Measurements from ENCODE around the gene SPATA17. TPM values are rescaled to one million over a fixed set of nuclear protein-coding genes. Genes with fewer than 3 reads are reported as not detected.
A peak's percentile ranks its signal among the peaks of the same experiment; 100 is the strongest.

SPATA17 gene
- total RNA-seq, 2 donors from 2014 or later, result not detected

DNA sequence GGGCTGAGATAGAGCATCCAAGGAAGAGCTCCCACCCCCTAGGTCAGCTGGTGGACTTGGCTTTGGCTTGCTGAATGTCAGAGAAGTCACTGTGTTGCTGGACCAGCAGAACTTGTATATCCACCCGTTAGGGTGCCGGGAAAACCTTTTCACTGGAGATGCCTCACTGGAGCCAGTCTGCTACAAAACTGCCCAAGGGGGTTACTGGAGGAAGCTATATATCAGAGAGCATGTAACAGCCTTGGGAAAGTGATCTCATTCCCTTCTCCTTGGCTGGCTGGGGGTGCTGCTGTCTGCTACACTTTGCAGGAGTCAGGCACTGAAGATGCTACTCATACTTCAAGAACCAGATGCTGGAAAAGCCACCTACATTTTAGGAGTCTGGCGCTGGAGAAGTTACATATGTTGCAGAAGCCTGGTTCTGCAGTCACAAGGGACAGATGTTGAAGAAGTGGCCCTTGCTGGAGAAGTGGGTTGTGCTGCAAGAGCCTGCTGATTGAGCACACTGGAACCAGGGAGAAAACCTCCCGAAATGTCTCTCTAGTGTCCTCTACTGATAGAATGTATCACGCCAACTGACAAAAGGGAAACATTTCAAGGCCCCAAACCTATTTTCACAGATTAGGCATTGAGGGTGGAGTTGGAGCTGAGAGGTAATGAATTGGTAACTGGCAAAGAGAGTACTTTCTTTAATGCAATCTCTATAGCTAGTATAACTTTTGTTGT, 250.6 kb downstream of the SPATA17 start:
- H3K36me3 Mint-ChIP-seq (ENCODE audit: insufficient read depth in 2 of 2), result no peaks in the 10 kb centered on the region
- no peaks in the 10 kb centered on the region for H3K4me1 Mint-ChIP-seq (ENCODE audit: low read depth)

DNA sequence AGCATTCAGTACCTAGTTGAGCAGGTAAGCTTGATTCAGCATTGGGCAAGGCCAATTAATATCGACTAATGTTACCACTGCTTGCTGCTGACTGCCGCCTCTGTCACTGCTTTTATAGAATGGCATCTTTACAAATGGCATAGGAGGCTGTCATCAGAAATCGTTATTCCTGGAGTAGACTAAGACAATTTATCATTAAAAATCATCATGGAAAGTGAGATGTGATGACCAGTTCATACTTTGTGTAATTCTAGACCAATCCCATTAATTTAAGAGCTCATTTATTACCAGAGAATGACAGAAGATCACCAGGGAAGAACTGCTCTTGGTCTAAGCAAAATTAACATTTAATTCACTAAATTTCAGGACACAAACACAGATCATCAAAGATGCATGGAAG, 254.0 kb downstream of the SPATA17 start:
- Mint-ChIP-seq H3K4me3 (no peak overlapping the region), H3K27me3 (ENCODE audit: low read depth) (no peaks in the 10 kb centered on the region), H3K27ac (no peak overlapping the region), H3K36me3 (ENCODE audit: insufficient read depth in 2 of 2) (no peaks in the 10 kb centered on the region), H3K9me3 (peaks cover 2 to 3% of the 10 kb centered on the region in 2 donors), H3K4me1 (ENCODE audit: low read depth) (no peaks in the 10 kb centered on the region)
- ATAC-seq (replicated peaks in 1 of 2), result no peak
- no peak for DNase-seq

More for the DNA sequence above, 250.6 kb downstream of the SPATA17 start:
- H3K27ac Mint-ChIP-seq, result no peak overlapping the region
- no peak for DNase-seq
- H3K27me3 Mint-ChIP-seq (ENCODE audit: low read depth), result no peaks in the 10 kb centered on the region
- H3K4me3 Mint-ChIP-seq, result no peak overlapping the region
- ATAC-seq (replicated peaks in 1 of 2), result no peak
- peaks cover 3 to 6% of the 10 kb centered on the region in 2 donors for H3K9me3 Mint-ChIP-seq

DNA sequence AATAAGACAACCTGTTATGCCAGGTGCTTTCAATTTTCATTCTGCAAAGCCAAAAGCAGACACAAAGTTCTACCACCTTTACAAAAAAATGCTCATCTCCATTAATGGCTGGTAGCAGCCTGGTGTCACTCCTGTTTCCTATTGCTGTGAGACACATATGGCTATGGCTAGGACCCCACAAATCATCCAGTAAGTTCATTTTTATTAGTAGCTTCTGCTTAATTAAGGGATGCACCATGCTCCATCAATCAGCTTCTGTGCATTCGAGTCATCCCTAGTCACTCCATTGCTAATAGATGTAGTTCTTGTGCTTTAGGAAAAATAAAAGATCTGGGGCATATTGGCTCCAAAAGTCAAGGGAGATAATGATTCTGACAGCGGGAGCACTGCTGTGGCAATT, 257.2 kb downstream of the SPATA17 start:
- Mint-ChIP-seq H3K4me3 (no peak overlapping the region), H3K36me3 (ENCODE audit: insufficient read depth in 2 of 2) (no peaks in the 10 kb centered on the region), H3K4me1 (ENCODE audit: low read depth) (no peaks in the 10 kb centered on the region), H3K9me3 (peaks cover 0 to 1% of the 10 kb centered on the region in 2 donors), H3K27me3 (ENCODE audit: low read depth) (no peaks in the 10 kb centered on the region), H3K27ac (no peak overlapping the region)
- ATAC-seq (replicated peaks in 1 of 2) (no peak), DNase-seq (no peak)

DNA sequence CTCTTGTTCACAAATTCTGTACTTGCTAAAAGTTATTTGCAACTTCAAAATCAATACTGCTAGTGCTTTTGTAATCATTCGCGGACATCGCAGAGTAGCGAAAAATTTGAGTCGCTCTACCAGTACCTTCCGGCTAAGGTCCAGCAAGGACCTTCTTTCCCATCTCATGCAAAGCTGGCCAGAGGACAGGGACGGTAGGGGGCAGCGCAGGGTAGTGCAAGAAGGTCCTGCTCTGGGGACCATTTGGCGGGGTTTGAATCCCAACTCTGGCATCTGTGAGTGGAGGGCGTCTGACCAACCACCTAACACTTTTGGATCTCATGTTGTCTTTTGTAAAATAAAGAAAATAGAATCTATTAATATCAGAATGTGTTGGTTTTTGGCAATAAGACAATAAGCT, 258.3 kb downstream of the SPATA17 start:
- DNase-seq, result no peak
- Mint-ChIP-seq H3K4me3 (no peak overlapping the region), H3K36me3 (ENCODE audit: insufficient read depth in 2 of 2) (no peaks in the 10 kb centered on the region), H3K27ac (no peak overlapping the region), H3K27me3 (ENCODE audit: low read depth) (no peaks in the 10 kb centered on the region), H3K9me3 (peaks cover 0 to 1% of the 10 kb centered on the region in 2 donors), H3K4me1 (ENCODE audit: low read depth) (no peaks in the 10 kb centered on the region)
- no peak for ATAC-seq (replicated peaks in 1 of 2)

DNA sequence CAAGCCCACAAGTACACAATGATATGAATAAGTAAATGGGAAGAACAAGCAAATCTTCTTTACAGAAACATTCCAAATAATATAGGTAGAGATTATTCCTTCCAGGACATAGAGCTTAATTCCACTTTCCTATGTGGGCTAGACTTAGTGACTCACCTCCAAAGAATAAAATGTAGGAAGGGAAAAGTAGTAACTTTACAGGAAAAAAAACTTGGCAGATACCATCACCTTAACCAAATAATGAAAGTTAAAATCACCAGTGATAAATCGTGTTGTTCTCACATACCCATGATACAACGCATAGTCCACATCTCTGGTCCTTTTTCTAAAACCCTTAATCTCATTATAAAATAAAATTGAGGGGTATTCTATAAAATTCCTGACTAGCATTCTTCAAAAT, 260.8 kb downstream of the SPATA17 start:
- H3K36me3 Mint-ChIP-seq (ENCODE audit: insufficient read depth in 2 of 2), result no peaks in the 10 kb centered on the region
- DNase-seq (no peak), ATAC-seq (replicated peaks in 1 of 2) (no peak)
- H3K27me3 Mint-ChIP-seq (ENCODE audit: low read depth), result no peaks in the 10 kb centered on the region
- H3K27ac Mint-ChIP-seq, result no peak overlapping the region
- H3K4me3 Mint-ChIP-seq, result no peak overlapping the region
- peaks cover 0 to 1% of the 10 kb centered on the region in 2 donors for H3K9me3 Mint-ChIP-seq
- H3K4me1 Mint-ChIP-seq (ENCODE audit: low read depth), result no peaks in the 10 kb centered on the region

DNA sequence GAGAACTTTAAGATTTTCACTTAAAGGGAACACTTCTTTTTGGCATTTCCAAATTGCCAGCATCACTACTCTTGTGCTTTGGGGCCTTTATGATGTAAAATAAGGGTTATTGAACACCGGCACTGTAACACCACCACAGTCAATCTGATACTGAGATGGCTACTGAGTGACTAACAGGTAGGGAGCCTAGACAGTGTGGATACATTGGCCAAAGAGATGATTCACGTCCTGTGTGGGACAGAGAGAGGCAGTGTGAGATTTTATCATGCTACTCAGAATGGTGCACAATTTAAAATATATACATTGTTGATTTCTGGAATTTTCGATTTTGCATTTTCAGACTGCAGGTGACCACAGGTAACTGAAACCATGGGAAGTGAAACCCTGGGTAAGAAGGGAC, 261.6 kb downstream of the SPATA17 start:
- H3K4me1 Mint-ChIP-seq (ENCODE audit: low read depth), result no peaks in the 10 kb centered on the region
- DNase-seq (no peak), ATAC-seq (replicated peaks in 1 of 2) (peak in 1 of 2 donors; percentile 60)
- no peak overlapping the region for H3K27ac Mint-ChIP-seq
- no peak overlapping the region for H3K4me3 Mint-ChIP-seq
- peaks cover 0 to 1% of the 10 kb centered on the region in 2 donors for H3K9me3 Mint-ChIP-seq
- no peaks in the 10 kb centered on the region for H3K27me3 Mint-ChIP-seq (ENCODE audit: low read depth)
- no peaks in the 10 kb centered on the region for H3K36me3 Mint-ChIP-seq (ENCODE audit: insufficient read depth in 2 of 2)

DNA sequence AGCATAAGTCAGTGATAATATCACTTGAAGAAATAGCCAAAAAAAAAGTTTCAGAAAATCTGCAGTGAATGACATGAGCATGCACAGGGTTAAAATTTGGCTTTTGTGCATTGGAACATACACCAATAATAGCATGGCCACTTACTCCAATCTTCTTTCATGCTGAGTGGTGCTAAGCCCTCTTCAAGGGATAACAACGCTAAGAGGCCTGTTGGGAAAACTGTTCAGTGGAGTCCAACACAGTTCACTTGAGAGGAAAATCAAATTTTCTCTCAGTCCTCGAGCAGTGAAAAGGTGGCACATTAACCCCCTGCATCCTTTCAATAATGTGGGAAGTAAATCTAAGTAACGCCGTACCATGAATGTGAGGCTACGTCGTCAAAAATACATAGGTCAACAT, 264.7 kb downstream of the SPATA17 start:
- Mint-ChIP-seq H3K27me3 (ENCODE audit: low read depth) (no peaks in the 10 kb centered on the region), H3K9me3 (peaks cover 0 to 1% of the 10 kb centered on the region in 2 donors), H3K27ac (no peak overlapping the region), H3K36me3 (ENCODE audit: insufficient read depth in 2 of 2) (peaks cover 0 to under 1% of the 10 kb centered on the region in 2 donors), H3K4me3 (no peak overlapping the region), H3K4me1 (ENCODE audit: low read depth) (no peaks in the 10 kb centered on the region)
- ATAC-seq (replicated peaks in 1 of 2) (no peak), DNase-seq (no peak)

DNA sequence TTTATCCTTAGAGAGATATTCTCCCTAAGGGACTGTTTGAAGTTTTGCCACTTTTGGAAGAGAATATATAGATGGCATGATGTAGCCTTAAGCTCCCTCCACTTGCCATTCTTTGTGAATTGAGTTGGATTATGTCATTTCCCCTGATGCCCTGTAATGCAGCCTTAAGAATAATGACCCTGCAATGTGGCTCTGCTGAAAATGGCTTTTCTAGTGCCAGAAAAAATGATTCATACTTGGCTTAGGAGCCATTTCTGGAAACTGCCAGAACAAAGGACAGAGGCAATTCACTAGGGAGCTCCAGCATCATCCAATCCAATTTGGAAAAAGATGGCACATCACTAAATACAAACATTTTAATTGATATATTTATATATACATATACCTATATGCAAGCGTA, 265.3 kb downstream of the SPATA17 start:
- H3K27ac Mint-ChIP-seq, result no peak overlapping the region
- H3K4me3 Mint-ChIP-seq, result no peak overlapping the region
- no peaks in the 10 kb centered on the region for H3K27me3 Mint-ChIP-seq (ENCODE audit: low read depth)
- H3K36me3 Mint-ChIP-seq (ENCODE audit: insufficient read depth in 2 of 2), result peaks cover 0 to 2% of the 10 kb centered on the region in 2 donors
- no peaks in the 10 kb centered on the region for H3K4me1 Mint-ChIP-seq (ENCODE audit: low read depth)
- H3K9me3 Mint-ChIP-seq, result peaks cover 0 to 1% of the 10 kb centered on the region in 2 donors
- ATAC-seq (replicated peaks in 1 of 2) (no peak), DNase-seq (no peak)

DNA sequence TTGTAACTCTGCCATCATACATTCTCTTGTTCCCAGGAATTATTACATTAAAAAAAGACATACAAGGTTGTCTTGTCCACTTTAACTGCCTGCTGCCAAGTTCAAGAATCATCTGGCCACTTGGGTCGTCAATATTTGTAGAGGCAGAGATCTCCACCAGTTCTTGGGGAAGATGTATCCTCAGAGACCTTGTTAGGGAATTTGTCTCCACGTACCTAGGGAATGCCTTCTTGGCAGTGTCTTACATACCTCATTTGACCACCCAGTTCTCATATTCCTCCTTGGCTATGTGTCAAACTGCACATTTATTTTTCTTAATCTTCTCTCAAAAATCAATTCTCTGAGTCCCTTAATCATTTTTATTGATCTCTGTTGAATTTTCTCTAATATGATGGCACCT, 266.0 kb downstream of the SPATA17 start:
- H3K27ac Mint-ChIP-seq, result no peak overlapping the region
- H3K9me3 Mint-ChIP-seq, result peaks cover 0 to 1% of the 10 kb centered on the region in 2 donors
- DNase-seq, result no peak
- no peak overlapping the region for H3K4me3 Mint-ChIP-seq
- H3K36me3 Mint-ChIP-seq (ENCODE audit: insufficient read depth in 2 of 2), result peaks cover 0 to 2% of the 10 kb centered on the region in 2 donors
- H3K27me3 Mint-ChIP-seq (ENCODE audit: low read depth), result no peaks in the 10 kb centered on the region
- H3K4me1 Mint-ChIP-seq (ENCODE audit: low read depth), result no peaks in the 10 kb centered on the region
- ATAC-seq (replicated peaks in 1 of 2), result no peak

DNA sequence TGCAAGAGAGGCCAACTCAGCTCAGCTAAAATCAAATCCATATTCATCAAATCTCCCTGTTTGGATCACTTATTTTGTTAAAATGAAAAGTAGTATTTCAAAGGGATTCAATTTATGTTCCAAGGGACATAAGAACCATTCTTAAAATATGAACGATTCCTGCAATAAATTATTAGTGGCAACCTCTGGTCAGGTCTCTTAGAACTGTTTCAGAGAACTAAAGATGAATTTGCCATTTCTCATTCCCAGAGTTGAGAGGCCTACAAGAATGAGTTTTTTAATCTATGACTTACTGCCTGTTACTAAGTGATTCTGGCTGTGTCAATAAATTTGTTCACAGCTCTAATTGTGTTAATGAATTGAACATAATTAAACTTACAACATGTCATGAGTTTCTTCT, 268.5 kb downstream of the SPATA17 start:
- Mint-ChIP-seq H3K4me1 (ENCODE audit: low read depth) (no peaks in the 10 kb centered on the region), H3K36me3 (ENCODE audit: insufficient read depth in 2 of 2) (peaks cover 0 to 2% of the 10 kb centered on the region in 2 donors), H3K9me3 (peaks cover 2% of the 10 kb centered on the region in 2 donors), H3K27me3 (ENCODE audit: low read depth) (no peaks in the 10 kb centered on the region), H3K4me3 (no peak overlapping the region), H3K27ac (no peak overlapping the region)
- ATAC-seq (replicated peaks in 1 of 2), result no peak
- DNase-seq, result no peak

DNA sequence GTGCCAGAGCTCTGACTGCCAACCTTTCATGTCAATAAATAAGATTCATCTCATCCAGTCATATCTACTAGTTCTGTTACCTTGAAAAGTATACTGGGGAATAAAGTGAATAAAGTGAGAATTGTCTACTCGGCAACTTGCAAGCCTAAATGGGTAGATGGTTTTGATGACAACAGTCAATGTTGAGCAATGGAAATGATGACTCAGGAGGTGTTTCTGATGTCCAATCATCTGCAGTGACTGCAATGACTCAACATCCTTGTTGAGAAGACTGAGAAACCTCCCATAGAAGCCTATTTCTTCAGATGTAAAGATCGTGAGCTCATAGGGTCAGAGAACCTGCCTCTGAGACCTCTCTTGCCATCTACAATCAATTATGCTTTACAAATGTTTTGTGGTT, 276.4 kb downstream of the SPATA17 start:
- DNase-seq, result no peak
- Mint-ChIP-seq H3K27me3 (ENCODE audit: low read depth) (no peaks in the 10 kb centered on the region), H3K27ac (no peak overlapping the region), H3K36me3 (ENCODE audit: insufficient read depth in 2 of 2) (no peaks in the 10 kb centered on the region), H3K9me3 (peaks cover 6 to 13% of the 10 kb centered on the region in 2 donors), H3K4me3 (no peak overlapping the region), H3K4me1 (ENCODE audit: low read depth) (no peaks in the 10 kb centered on the region)
- ATAC-seq (replicated peaks in 1 of 2), result peak in 1 of 2 donors; percentile 17

DNA sequence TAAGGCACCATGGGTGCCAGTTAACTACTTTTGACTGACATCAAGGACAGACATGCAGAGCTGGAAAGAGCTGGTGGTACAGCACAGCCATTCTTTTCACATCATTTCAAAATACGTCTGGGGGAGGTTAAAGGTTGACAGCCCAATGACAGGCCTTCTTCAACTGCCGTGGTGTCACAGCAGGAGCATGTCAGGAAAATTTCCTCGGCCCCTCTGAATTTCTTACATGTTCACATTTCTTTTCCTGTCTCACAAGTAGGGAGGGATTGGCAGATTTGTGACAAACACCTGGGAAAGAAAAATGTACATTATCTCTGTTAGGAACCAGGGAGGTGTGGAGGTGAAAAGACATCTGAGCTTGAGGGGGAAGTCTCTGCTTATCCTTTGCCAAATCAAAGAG, 279.1 kb downstream of the SPATA17 start:
- no peaks in the 10 kb centered on the region for H3K36me3 Mint-ChIP-seq (ENCODE audit: insufficient read depth in 2 of 2)
- H3K4me1 Mint-ChIP-seq (ENCODE audit: low read depth), result no peaks in the 10 kb centered on the region
- no peak for DNase-seq
- no peak overlapping the region for H3K4me3 Mint-ChIP-seq
- no peak overlapping the region for H3K27ac Mint-ChIP-seq
- no peaks in the 10 kb centered on the region for H3K27me3 Mint-ChIP-seq (ENCODE audit: low read depth)
- peaks cover 6 to 17% of the 10 kb centered on the region in 2 donors for H3K9me3 Mint-ChIP-seq
- ATAC-seq (replicated peaks in 1 of 2), result no peak

DNA sequence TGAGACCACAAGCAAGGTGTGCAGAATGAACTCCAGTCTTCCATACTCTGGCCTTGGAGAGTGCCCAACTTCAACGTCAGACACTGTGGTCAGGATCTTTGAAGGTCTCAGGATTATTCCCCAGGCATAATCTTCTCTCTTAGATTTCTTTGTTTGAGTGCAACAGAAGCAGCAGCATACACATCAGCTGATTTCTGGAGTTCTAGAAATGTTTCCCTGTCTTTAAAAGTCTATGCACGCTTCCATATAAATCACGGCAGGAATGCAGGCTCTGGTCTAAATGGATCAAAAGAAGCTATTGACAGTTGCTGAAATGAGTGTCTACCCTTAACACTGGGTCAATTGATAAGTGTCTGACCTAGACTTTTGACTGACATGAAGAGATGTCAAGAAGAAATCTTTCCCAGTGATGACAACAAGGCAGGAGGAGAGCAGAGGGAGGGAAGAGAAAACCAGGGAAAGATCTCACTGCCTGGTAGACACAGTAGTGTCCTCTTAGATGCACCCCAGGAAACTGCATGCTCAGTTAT, 279.7 kb downstream of the SPATA17 start:
- Mint-ChIP-seq H3K4me3 (no peak overlapping the region), H3K27ac (no peak overlapping the region), H3K27me3 (ENCODE audit: low read depth) (no peaks in the 10 kb centered on the region), H3K4me1 (ENCODE audit: low read depth) (no peaks in the 10 kb centered on the region), H3K9me3 (peaks cover 6 to 17% of the 10 kb centered on the region in 2 donors), H3K36me3 (ENCODE audit: insufficient read depth in 2 of 2) (no peaks in the 10 kb centered on the region)
- ATAC-seq (replicated peaks in 1 of 2), result no peak
- DNase-seq, result no peak

DNA sequence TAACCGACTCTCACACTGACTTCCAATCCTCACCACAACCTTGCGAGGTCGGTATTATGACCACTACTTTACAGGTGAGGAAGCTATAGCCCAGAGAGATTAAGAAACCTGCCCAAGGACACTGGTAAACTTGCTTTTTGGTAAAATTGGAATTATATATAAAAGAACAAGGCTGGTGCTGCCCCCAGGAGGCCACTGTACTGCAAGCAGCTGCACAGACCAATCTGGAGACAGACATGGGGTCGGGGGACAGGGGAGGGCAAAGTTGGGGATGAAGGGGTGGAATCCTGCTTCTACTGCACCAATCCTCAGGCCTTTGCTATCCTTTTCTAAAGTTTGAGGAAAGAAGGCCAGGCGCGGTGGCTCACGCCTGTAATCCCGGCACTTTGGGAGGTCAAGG, 280.8 kb downstream of the SPATA17 start:
- Mint-ChIP-seq H3K36me3 (ENCODE audit: insufficient read depth in 2 of 2) (no peaks in the 10 kb centered on the region), H3K27me3 (ENCODE audit: low read depth) (no peaks in the 10 kb centered on the region), H3K4me1 (ENCODE audit: low read depth) (no peaks in the 10 kb centered on the region), H3K4me3 (no peak overlapping the region), H3K9me3 (peaks cover 4 to 16% of the 10 kb centered on the region in 2 donors), H3K27ac (no peak overlapping the region)
- no peak for ATAC-seq (replicated peaks in 1 of 2)
- no peak for DNase-seq

Measured in activated T-cell treated with anti-CD3 and anti-CD28 coated beads, Interleukin-2, amount 50 U/mL, for 72 hours (primary cell).